ENCODE measurements around the gene NTMT2. TPM values are rescaled to one million over a fixed set of nuclear protein-coding genes. Genes with fewer than 3 reads are reported as not detected.
A peak's percentile ranks its signal among the peaks of the same experiment; 100 is the strongest.
"Not testable (repeated sequence)": the region's sequence is repeated elsewhere in the genome, so short reads cannot be mapped to it uniquely, and the experiment has no call there.

NTMT2 gene
- total RNA-seq, 1 donor from 2014 or later: not detected

GRCh38 chr1:170153417-170153816 lies 7.7 kb downstream of the NTMT2 start:
- ATAC-seq: no peak
- intact Hi-C loops (cut with DNase I): no loop called here
- no peak for DNase-seq (ENCODE audit: low spot score)

- ATAC-seq (no peak), DNase-seq (ENCODE audit: low spot score) (no peak)
- intact Hi-C loops (cut with DNase I): no loop called here
These were observed 9.3 kb downstream of the NTMT2 start for GRCh38 chr1:170155055-170155454.

GRCh38 chr1:170156594-170156993 lies 10.8 kb downstream of the NTMT2 start:
- intact Hi-C loops (cut with DNase I): no loop called here

GRCh38 chr1:170157820-170158219 lies 12.1 kb downstream of the NTMT2 start:
- intact Hi-C loops (cut with DNase I): no loop called here
- ATAC-seq (no peak), DNase-seq (ENCODE audit: low spot score) (no peak)

More at GRCh38 chr1:170156594-170156993, 10.8 kb downstream of the NTMT2 start:
- no peak for ATAC-seq
- no peak for DNase-seq (ENCODE audit: low spot score)

GRCh38 chr1:170162459-170163246 lies 16.9 kb downstream of the NTMT2 start:
- intact Hi-C loops (cut with DNase I): no loop called here
- DNase-seq (ENCODE audit: low spot score): peak; percentile 61
- peak; percentile 89 for ATAC-seq

GRCh38 chr1:170164103-170164763 lies 18.5 kb downstream of the NTMT2 start:
- DNase-seq (ENCODE audit: low spot score) (no peak), ATAC-seq (peak; percentile 25)
- intact Hi-C loops (cut with DNase I): no loop called here

GRCh38 chr1:170166518-170167180 lies 20.9 kb downstream of the NTMT2 start:
- DNase-seq (ENCODE audit: low spot score) (no peak), ATAC-seq (no peak)
- intact Hi-C loops (cut with DNase I): no loop called here

- ATAC-seq: peak; percentile 48
- no peak for DNase-seq (ENCODE audit: low spot score)
- intact Hi-C loops (cut with DNase I): no loop called here
These were observed 22.5 kb downstream of the NTMT2 start for GRCh38 chr1:170168265-170168664.

- ATAC-seq; DNase-seq (ENCODE audit: low spot score); intact Hi-C loops (cut with DNase I): not testable (repeated sequence)
These were observed 24.8 kb downstream of the NTMT2 start for GRCh38 chr1:170170513-170170912.

GRCh38 chr1:170174395-170174794 lies 28.6 kb downstream of the NTMT2 start:
- no peak for ATAC-seq
- no peak for DNase-seq (ENCODE audit: low spot score)
- intact Hi-C loops (cut with DNase I): no loop called here

GRCh38 chr1:170175041-170175440 lies 29.3 kb downstream of the NTMT2 start:
- no peak for ATAC-seq
- intact Hi-C loops (cut with DNase I): no loop called here
- DNase-seq (ENCODE audit: low spot score): no peak

GRCh38 chr1:170175484-170175883 lies 29.7 kb downstream of the NTMT2 start:
- DNase-seq (ENCODE audit: low spot score) (no peak), ATAC-seq (no peak)
- intact Hi-C loops (cut with DNase I): no loop called here

GRCh38 chr1:170176772-170177171 lies 31.0 kb downstream of the NTMT2 start:
- intact Hi-C loops (cut with DNase I): no loop called here
- ATAC-seq: no peak
- DNase-seq (ENCODE audit: low spot score): no peak

- intact Hi-C loops (cut with DNase I): no loop called here
These were observed 36.7 kb downstream of the NTMT2 start for GRCh38 chr1:170182442-170182841.

GRCh38 chr1:170192546-170192945 lies 46.8 kb downstream of the NTMT2 start:
- ATAC-seq (no peak), DNase-seq (ENCODE audit: low spot score) (no peak)
- intact Hi-C loops (cut with DNase I): no loop called here

More at GRCh38 chr1:170182442-170182841, 36.7 kb downstream of the NTMT2 start:
- DNase-seq (ENCODE audit: low spot score) (no peak), ATAC-seq (no peak)

GRCh38 chr1:170194451-170194850 lies 48.7 kb downstream of the NTMT2 start:
- no peak for ATAC-seq
- intact Hi-C loops (cut with DNase I): no loop called here
- DNase-seq (ENCODE audit: low spot score): no peak

- DNase-seq (ENCODE audit: low spot score) (no peak), ATAC-seq (no peak)
- intact Hi-C loops (cut with DNase I): no loop called here
These were observed 50.9 kb downstream of the NTMT2 start for GRCh38 chr1:170196490-170197236.

GRCh38 chr1:170198090-170198489 lies 52.3 kb downstream of the NTMT2 start:
- intact Hi-C loops (cut with DNase I): no loop called here
- ATAC-seq (no peak), DNase-seq (ENCODE audit: low spot score) (no peak)

GRCh38 chr1:170198584-170198983 lies 52.8 kb downstream of the NTMT2 start:
- intact Hi-C loops (cut with DNase I): no loop called here
- ATAC-seq (no peak), DNase-seq (ENCODE audit: low spot score) (no peak)
